T-helper 2 cell treated with Interferon-gamma antibody and Interleukin-4, amounts not matched to agents 5 μg/mL and 100 μg/mL, for 36 hours (primary cell): Measurements from ENCODE around the gene BZW1.

Source experiments
- DNase-seq: peaks from one replicate; pipeline ENCODE4 v3.0.0; 2021; ENCODE audit warnings: low spot score
- H3K27ac Mint-ChIP-seq: one replicate; pipeline ENCODE4 v1.8.0; 2021; ENCODE audit warnings: mild to moderate bottlenecking, mixed read lengths
- H3K27me3 Mint-ChIP-seq: one replicate; pipeline ENCODE4 v1.8.0; 2021; ENCODE audit warnings: low read depth, mixed read lengths
- H3K36me3 Mint-ChIP-seq: one replicate; pipeline ENCODE4 v1.8.0; 2021; ENCODE audit warnings: low read depth, mixed read lengths
- H3K4me1 Mint-ChIP-seq: one replicate; pipeline ENCODE4 v1.8.0; 2021; ENCODE audit warnings: low read depth, mixed read lengths
- H3K4me3 Mint-ChIP-seq: one replicate; pipeline ENCODE4 v1.8.0; 2022; ENCODE audit warnings: mild to moderate bottlenecking, moderate library complexity, mixed read lengths
- H3K9me3 Mint-ChIP-seq: one replicate; pipeline ENCODE4 v1.8.0; 2021; ENCODE audit warnings: mixed read lengths

The BZW1 gene

GRCh38 chr2:200811333-200812121 is at the start of gene BZW1:
BZW1 (plus strand) TSS chr2:200811910; CDS start chr2:200813218, 1,308 bp downstream.
- Mint-ChIP-seq H3K27ac (peak within 1 kb of the TSS; percentile 98), H3K36me3 (peaks cover 38% of the 10 kb centered on the region), H3K4me3 (peak within 1 kb of the TSS; percentile 100), H3K9me3 (no peaks in the 10 kb centered on the region), H3K27me3 (no peaks in the 10 kb centered on the region), H3K4me1 (peaks cover 40% of the 10 kb centered on the region)
- DNase-seq: peak; percentile 93

- no peaks in the 10 kb centered on the region for H3K9me3 Mint-ChIP-seq
- H3K27me3 Mint-ChIP-seq: peaks cover 4% of the 10 kb centered on the region
- H3K36me3 Mint-ChIP-seq: no peaks in the 10 kb centered on the region
- DNase-seq: no peak
- no peak overlapping the region for H3K4me3 Mint-ChIP-seq
- H3K27ac Mint-ChIP-seq: no peak overlapping the region
- peaks cover 27% of the 10 kb centered on the region for H3K4me1 Mint-ChIP-seq
Observed at GRCh38 chr2:200762127-200762526, 49.6 kb upstream of the BZW1 start.

GRCh38 chr2:200763422-200763821 is 48.3 kb upstream of the BZW1 start:
- no peak overlapping the region for H3K27ac Mint-ChIP-seq
- peaks cover 27% of the 10 kb centered on the region for H3K4me1 Mint-ChIP-seq
- peaks cover 1% of the 10 kb centered on the region for H3K27me3 Mint-ChIP-seq

GRCh38 chr2:200765139-200765951 is 46.4 kb upstream of the BZW1 start:
- Mint-ChIP-seq H3K36me3 (no peaks in the 10 kb centered on the region), H3K27ac (peak overlapping the region; percentile 80), H3K9me3 (no peaks in the 10 kb centered on the region), H3K4me3 (peak overlapping the region; percentile 49), H3K27me3 (no peaks in the 10 kb centered on the region), H3K4me1 (peaks cover 27% of the 10 kb centered on the region)
- DNase-seq: peak; percentile 74

More at GRCh38 chr2:200763422-200763821, 48.3 kb upstream of the BZW1 start:
- no peak overlapping the region for H3K4me3 Mint-ChIP-seq
- no peaks in the 10 kb centered on the region for H3K36me3 Mint-ChIP-seq
- no peak for DNase-seq
- H3K9me3 Mint-ChIP-seq: no peaks in the 10 kb centered on the region

- Mint-ChIP-seq H3K4me1 (peaks cover 27% of the 10 kb centered on the region), H3K36me3 (no peaks in the 10 kb centered on the region), H3K27me3 (no peaks in the 10 kb centered on the region), H3K4me3 (no peak overlapping the region), H3K27ac (no peak overlapping the region), H3K9me3 (no peaks in the 10 kb centered on the region)
- DNase-seq: no peak
Observed at GRCh38 chr2:200765995-200766660, 45.6 kb upstream of the BZW1 start.

- Mint-ChIP-seq H3K4me1 (peaks cover 29% of the 10 kb centered on the region), H3K27me3 (no peaks in the 10 kb centered on the region), H3K27ac (no peak overlapping the region), H3K4me3 (no peak overlapping the region), H3K9me3 (no peaks in the 10 kb centered on the region), H3K36me3 (peaks cover 3% of the 10 kb centered on the region)
- DNase-seq: no peak
Observed at GRCh38 chr2:200767111-200767885, 44.4 kb upstream of the BZW1 start.

GRCh38 chr2:200770847-200771246 is 40.9 kb upstream of the BZW1 start:
- Mint-ChIP-seq H3K27me3 (no peaks in the 10 kb centered on the region), H3K36me3 (peaks cover 5% of the 10 kb centered on the region), H3K4me1 (peaks cover 9% of the 10 kb centered on the region), H3K9me3 (peaks cover 7% of the 10 kb centered on the region), H3K4me3 (no peak overlapping the region), H3K27ac (no peak overlapping the region)
- DNase-seq: no peak

- Mint-ChIP-seq H3K36me3 (peaks cover 5% of the 10 kb centered on the region), H3K27me3 (no peaks in the 10 kb centered on the region), H3K4me1 (peaks cover 4% of the 10 kb centered on the region), H3K27ac (no peak overlapping the region), H3K4me3 (no peak overlapping the region), H3K9me3 (peaks cover 7% of the 10 kb centered on the region)
- DNase-seq: no peak
Observed at GRCh38 chr2:200772620-200773019, 39.1 kb upstream of the BZW1 start.

- no peak for DNase-seq
- Mint-ChIP-seq H3K27me3 (no peaks in the 10 kb centered on the region), H3K4me1 (peaks cover 4% of the 10 kb centered on the region), H3K27ac (no peak overlapping the region), H3K36me3 (peaks cover 5% of the 10 kb centered on the region), H3K4me3 (no peak overlapping the region), H3K9me3 (peaks cover 7% of the 10 kb centered on the region)
Observed at GRCh38 chr2:200773083-200773482, 38.6 kb upstream of the BZW1 start.

GRCh38 chr2:200774920-200775319 is 36.8 kb upstream of the BZW1 start:
- no peak for DNase-seq
- Mint-ChIP-seq H3K4me1 (peaks cover 4% of the 10 kb centered on the region), H3K4me3 (no peak overlapping the region), H3K27ac (no peak overlapping the region), H3K9me3 (peaks cover 7% of the 10 kb centered on the region), H3K36me3 (peaks cover 5% of the 10 kb centered on the region), H3K27me3 (no peaks in the 10 kb centered on the region)

- Mint-ChIP-seq H3K4me1 (peaks cover 3% of the 10 kb centered on the region), H3K9me3 (peaks cover 7% of the 10 kb centered on the region), H3K27ac (no peak overlapping the region), H3K36me3 (peaks cover 2% of the 10 kb centered on the region), H3K27me3 (no peaks in the 10 kb centered on the region), H3K4me3 (no peak overlapping the region)
- DNase-seq: no peak
Observed at GRCh38 chr2:200777275-200777674, 34.4 kb upstream of the BZW1 start.

GRCh38 chr2:200778038-200778437 is 33.7 kb upstream of the BZW1 start:
- Mint-ChIP-seq H3K4me1 (no peaks in the 10 kb centered on the region), H3K9me3 (peaks cover 7% of the 10 kb centered on the region), H3K27me3 (no peaks in the 10 kb centered on the region), H3K4me3 (no peak overlapping the region), H3K27ac (no peak overlapping the region), H3K36me3 (no peaks in the 10 kb centered on the region)
- no peak for DNase-seq

GRCh38 chr2:200779214-200779613 is 32.5 kb upstream of the BZW1 start:
- no peaks in the 10 kb centered on the region for H3K36me3 Mint-ChIP-seq
- H3K4me3 Mint-ChIP-seq: no peak overlapping the region
- no peaks in the 10 kb centered on the region for H3K27me3 Mint-ChIP-seq
- DNase-seq: no peak
- no peaks in the 10 kb centered on the region for H3K9me3 Mint-ChIP-seq
- H3K27ac Mint-ChIP-seq: no peak overlapping the region
- H3K4me1 Mint-ChIP-seq: no peaks in the 10 kb centered on the region
